Hematopoietic multipotent progenitor cell treated with erythropoietin and hydrocortisone succinate and interleukin-3 and kit ligand, for 17 days (in vitro differentiated cells): Measurements from ENCODE around the gene MAP3K5.

Experiments used
- DNase-seq: peaks from one replicate; pipeline ENCODE4 v3.0.0-alpha.2; 2015; ENCODE audit warnings: low spot score

The MAP3K5 gene

GRCh38 chr6:136538836-136539235 lies 253.4 kb downstream of the MAP3K5 start:
- DNase-seq, result no peak

- DNase-seq, result no peak
These were observed 256.2 kb downstream of the MAP3K5 start for GRCh38 chr6:136535880-136536650.

- no peak for DNase-seq
These were observed 257.1 kb downstream of the MAP3K5 start for GRCh38 chr6:136535017-136535765.

GRCh38 chr6:136534268-136534667 lies 258.0 kb downstream of the MAP3K5 start:
- no peak for DNase-seq

- DNase-seq, result no peak
These were observed 258.8 kb downstream of the MAP3K5 start for GRCh38 chr6:136533487-136533886.

GRCh38 chr6:136532030-136532429 lies 260.2 kb downstream of the MAP3K5 start:
- DNase-seq, result no peak

GRCh38 chr6:136529710-136530109 lies 262.6 kb downstream of the MAP3K5 start:
- DNase-seq, result no peak

GRCh38 chr6:136528477-136528876 lies 263.8 kb downstream of the MAP3K5 start:
- no peak for DNase-seq

- no peak for DNase-seq
These were observed 264.4 kb downstream of the MAP3K5 start for GRCh38 chr6:136527831-136528230.

- DNase-seq, result no peak
These were observed 265.3 kb downstream of the MAP3K5 start for GRCh38 chr6:136526937-136527336.

- DNase-seq, result no peak
These were observed 265.9 kb downstream of the MAP3K5 start for GRCh38 chr6:136526196-136526930.

GRCh38 chr6:136525586-136526195 lies 266.6 kb downstream of the MAP3K5 start:
- DNase-seq, result no peak

- DNase-seq, result no peak
These were observed 267.3 kb downstream of the MAP3K5 start for GRCh38 chr6:136524936-136525413.

GRCh38 chr6:136524339-136524935 lies 267.8 kb downstream of the MAP3K5 start:
- no peak for DNase-seq

- no peak for DNase-seq
These were observed 269.1 kb downstream of the MAP3K5 start for GRCh38 chr6:136523196-136523595.

- no peak for DNase-seq
These were observed 269.6 kb downstream of the MAP3K5 start for GRCh38 chr6:136522636-136523035.

GRCh38 chr6:136521911-136522310 lies 270.4 kb downstream of the MAP3K5 start:
- DNase-seq, result no peak

- no peak for DNase-seq
These were observed 270.9 kb downstream of the MAP3K5 start for GRCh38 chr6:136521427-136521826.

GRCh38 chr6:136520517-136520916 lies 271.8 kb downstream of the MAP3K5 start:
- DNase-seq, result no peak

- no peak for DNase-seq
These were observed 274.7 kb downstream of the MAP3K5 start for GRCh38 chr6:136517582-136517981.

- no peak for DNase-seq
These were observed 275.3 kb downstream of the MAP3K5 start for GRCh38 chr6:136517002-136517401.

GRCh38 chr6:136514591-136514990 lies 277.7 kb downstream of the MAP3K5 start:
- no peak for DNase-seq
